Measurements from ENCODE around the gene P2RX2.

GRCh38 chr12:132625731-132626430 lies 7.3 kb downstream of the P2RX2 start:
- TF ChIP-seq CTCF (IDR thresholded peaks at IDR 0.05): no peak
- TF ChIP-seq EP300 (IDR thresholded peaks at IDR 0.05): no peak

Data from A549 (cell line).